GM18868 (cell line): ENCODE data around the gene CD38.
"Not testable (repeated sequence)": the region's sequence is repeated elsewhere in the genome, so short reads cannot be mapped to it uniquely, and the experiment has no call there.

Experiments used
- ATAC-seq: cut with Tn5 transposase; IDR thresholded peaks from one replicate; pipeline ENCODE4 v1.9.1; 2021; ENCODE audit warnings: mild to moderate bottlenecking, moderate library complexity; ENCODE audit not compliant: unreplicated experiment

Gene CD38

DNA sequence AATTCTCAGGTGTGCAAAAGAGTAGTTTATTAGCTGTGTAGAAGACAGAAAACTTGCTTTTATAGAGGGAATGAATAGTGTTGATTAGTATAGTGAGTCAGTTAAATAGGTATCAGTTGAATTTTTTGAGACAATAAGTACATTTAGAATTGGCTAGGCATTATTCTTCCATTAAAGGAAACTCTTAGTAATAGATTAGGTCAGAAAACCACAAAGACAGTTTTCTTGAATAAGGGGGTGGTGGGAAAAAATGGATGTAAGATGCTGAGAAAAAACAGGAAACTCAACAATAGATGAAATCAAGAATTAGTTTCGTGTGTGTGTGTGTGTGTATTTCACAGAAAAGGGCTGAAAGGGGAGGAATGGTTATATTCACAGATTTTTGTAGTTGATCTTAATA is 16.8 kb downstream of the CD38 start:
- ATAC-seq = no peak

DNA sequence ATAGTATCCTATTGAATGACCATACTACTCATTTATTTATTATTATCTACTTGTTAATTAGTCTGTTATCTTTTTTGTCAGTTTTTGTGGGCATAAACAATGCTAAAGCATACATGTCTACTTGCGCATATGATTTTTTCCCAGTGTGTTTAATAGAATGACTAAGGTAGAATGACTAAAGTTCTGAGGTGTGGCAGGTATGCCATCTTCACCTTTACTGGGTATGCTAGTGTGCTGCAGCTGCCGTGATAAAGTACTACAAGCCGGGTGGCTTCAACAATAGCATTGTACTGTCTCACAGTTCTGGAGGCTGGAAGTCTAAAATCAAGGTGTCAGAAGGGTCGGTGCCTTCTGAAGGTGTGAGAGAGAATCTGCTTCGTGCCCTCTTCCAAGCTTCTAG is 19.2 kb downstream of the CD38 start:
- ATAC-seq = no peak

GRCh38 chr4:15799141-15799540 is 21.0 kb downstream of the CD38 start:
- ATAC-seq = no peak

GRCh38 chr4:15799701-15800100 is 21.6 kb downstream of the CD38 start:
- peak; percentile 45 for ATAC-seq

- ATAC-seq = not testable (repeated sequence)
Measured at GRCh38 chr4:15802497-15802896, 24.4 kb downstream of the CD38 start.

DNA sequence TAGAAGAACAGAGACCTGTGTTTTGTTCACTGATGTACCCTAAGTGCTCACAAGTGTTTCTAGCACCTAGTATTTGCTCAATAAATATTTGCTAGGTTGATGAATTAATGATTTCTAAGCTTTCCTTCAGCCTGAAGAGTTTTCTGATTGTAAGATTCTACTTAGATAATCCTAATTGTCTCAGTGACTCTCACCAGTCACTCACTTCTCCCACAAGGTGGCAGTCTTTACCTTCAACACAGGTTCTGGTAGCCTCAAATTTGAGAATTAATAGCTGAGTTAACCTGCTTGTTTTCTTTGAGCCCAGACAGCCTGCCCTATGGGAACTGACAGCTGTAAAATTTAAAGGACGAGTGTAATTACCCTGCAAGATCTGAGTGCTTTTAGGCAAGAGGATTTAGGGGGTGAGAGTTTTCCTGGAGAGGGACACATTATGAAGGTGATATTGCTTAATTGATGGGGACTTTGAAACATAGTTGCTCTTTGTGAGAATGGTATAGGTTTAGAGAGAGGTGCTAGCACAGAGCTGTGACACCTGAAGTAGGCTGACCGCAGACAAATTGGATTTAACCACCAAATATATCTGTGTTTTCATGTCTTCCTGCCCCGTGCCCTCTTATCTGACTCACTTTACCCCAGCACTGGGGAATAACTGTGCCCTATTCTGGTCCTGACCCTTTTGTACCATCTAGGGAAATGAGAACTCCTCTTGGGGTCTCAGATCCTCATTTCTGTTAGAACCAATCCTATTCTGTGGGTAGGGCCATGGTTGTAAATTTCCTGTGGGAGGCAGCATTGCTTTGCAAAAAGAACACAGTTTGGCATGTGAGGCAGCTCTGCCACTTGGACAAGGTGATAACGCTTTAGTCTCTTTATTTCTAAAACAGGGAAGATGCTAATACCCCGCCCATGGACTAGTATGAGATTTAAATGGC is 27.7 kb downstream of the CD38 start:
- peak; percentile 73 for ATAC-seq

GRCh38 chr4:15809058-15809457 is 30.9 kb downstream of the CD38 start:
- ATAC-seq = peak; percentile 45

- no peak for ATAC-seq
Measured at GRCh38 chr4:15809466-15809865, 31.3 kb downstream of the CD38 start.

- no peak for ATAC-seq
Measured at GRCh38 chr4:15811703-15812337, 33.7 kb downstream of the CD38 start.

GRCh38 chr4:15832523-15833451 is 54.7 kb downstream of the CD38 start:
- ATAC-seq = no peak

- ATAC-seq = no peak
Measured at GRCh38 chr4:15833801-15834200, 55.7 kb downstream of the CD38 start.

GRCh38 chr4:15836362-15836761 is 58.2 kb downstream of the CD38 start:
- ATAC-seq = no peak

GRCh38 chr4:15837591-15837990 is 59.5 kb downstream of the CD38 start:
- ATAC-seq = no peak

DNA sequence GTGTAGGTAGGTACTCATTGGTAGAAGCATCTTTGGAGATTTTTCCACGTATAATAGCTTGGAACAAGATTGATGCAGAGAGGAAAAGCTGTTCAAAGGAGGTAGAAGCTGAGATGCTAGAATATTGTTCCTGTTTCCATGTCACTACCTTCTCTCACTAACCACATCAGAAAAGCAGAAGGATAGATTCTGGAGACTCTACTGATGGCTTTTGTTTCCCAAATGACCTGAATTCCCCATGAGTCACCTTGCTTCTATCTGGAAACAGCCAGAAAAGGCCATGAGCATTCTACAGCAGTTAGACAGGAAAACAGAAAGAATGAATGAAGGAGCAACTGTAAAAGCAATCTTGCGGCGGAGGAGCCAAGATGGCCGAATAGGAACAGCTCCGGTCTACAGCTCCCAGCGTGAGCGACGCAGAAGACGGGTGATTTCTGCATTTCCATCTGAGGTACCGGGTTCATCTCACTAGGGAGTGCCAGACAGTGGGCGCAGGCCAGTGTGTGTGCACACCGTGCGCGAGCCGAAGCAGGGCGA is 63.1 kb downstream of the CD38 start:
- ATAC-seq = not testable (repeated sequence)

DNA sequence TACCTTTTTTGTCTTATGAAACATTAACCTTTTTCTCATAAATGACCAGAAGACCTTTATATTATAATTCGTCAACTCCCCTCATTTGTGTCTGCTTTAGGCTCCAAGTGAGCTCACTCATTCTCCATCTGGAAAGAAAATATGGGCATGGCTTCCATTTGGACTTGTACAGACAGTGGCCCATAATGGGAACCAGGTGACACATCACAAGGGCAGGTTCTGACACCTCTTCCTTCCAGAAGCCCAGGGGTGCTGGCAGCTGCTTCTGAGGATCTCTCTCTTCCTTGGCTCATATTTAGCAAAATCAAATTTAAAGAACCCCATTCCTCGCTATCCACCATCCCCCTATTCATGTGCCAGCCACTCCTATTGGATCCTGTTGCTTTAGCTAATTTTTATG is 69.6 kb downstream of the CD38 start:
- no peak for ATAC-seq

DNA sequence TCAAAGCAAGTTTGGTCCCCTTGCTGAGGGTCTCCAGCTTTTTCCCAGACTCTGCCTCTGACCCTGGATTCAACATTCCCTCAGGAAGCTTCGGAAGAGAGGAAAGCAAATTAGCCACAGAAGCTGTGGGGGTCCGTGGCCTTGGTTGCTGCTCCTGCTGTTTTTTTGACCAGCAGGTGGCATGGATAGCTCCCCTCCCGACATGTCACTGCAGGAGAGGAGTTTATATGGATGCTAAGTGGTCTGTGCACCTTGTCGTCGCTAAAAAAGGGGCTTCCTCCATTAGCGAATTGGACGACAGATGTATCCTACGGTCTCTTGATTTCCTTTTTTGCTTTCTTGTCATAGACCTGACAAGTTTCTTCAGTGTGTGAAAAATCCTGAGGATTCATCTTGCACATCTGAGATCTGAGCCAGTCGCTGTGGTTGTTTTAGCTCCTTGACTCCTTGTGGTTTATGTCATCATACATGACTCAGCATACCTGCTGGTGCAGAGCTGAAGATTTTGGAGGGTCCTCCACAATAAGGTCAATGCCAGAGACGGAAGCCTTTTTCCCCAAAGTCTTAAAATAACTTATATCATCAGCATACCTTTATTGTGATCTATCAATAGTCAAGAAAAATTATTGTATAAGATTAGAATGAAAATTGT is 70.2 kb downstream of the CD38 start:
- ATAC-seq = no peak

DNA sequence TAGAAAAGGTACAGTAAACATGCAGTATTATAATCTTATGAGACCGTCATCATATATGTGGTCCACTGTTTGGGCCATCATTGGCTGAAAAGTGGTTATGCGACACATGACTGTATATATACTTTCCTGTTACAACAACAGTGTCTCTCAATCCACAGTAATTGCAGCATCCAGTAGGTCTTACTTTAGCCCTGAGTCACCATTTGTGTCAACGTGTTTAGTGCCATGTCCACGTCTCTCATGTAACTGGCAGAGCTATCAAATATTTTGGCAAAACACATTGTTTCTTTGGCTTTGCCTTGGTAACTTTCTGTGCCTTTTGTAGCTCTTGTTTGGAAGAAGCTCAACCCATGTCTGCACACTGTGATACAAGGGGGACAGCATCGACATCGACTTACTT is 73.8 kb downstream of the CD38 start:
- no peak for ATAC-seq

- ATAC-seq = no peak
Measured at GRCh38 chr4:15852524-15852923, 74.4 kb downstream of the CD38 start.

DNA sequence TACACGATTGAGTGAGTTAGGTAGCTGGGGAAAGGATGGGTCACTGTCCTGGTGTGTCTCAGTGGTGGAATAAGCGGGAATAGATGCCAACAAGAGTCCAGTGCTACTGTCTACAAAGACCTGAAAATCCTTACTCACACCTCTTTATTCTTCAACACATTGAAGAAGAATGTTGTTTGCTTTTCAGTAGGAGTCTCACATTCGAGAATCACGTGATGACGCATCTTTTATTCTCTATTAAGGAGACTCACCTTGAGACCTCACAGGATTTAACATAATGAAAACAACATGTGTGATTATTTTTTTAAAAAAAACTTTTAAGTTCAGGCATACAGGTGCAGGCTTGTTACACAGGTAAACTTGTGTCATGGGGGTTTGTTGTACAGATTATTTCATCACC is 75.2 kb downstream of the CD38 start:
- no peak for ATAC-seq

DNA sequence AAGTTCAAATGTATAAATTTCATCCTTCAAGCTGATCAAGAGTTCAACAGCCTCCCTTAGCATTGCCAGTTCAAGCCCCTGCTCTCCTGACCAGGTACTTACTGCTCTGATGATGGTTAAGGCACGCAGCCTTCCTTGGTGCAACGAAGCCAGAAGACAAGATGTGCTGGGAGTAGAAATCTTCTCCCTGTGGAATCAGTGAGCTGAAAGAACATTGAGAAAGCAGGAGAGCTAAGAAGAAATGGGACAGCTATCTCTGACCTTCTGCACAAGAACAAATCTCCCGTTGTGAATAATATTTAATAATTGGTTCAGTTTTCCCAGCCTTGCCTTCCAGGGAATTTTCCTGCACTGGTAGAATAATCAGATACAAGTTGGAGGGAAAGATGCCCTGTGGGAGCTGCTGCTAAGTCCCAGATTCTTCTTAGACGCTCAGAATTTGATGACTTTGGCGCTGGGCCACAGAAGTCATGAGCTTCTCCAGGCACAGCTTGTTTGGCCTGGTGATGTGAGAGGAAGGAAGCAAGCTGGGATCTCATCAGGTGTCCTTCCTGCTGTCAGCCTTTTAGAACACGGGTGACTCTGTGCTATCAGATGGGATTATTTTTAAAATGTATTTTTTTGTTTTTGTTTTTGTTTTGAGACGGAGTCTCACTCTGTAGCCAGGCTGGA is 77.8 kb downstream of the CD38 start:
- ATAC-seq = no peak
